H9 (cell line): ENCODE measurements around the gene BPGM. TPM values are rescaled to one million over a fixed set of nuclear protein-coding genes. Genes with fewer than 3 reads are reported as not detected.

Experiments
- DNase-seq: peaks from one replicate; pipeline ENCODE4 v3.0.0-alpha.2; 2017
- H2AFZ ChIP-seq: one replicate; pipeline ENCODE4 v1.6.1; 2013; ENCODE audit warnings: mild to moderate bottlenecking, low read length, control low read depth, moderate library complexity
- H2AK5ac ChIP-seq: 2 replicates; pipeline ENCODE4 v1.6.1; 2013; ENCODE audit warnings: low read length, control low read depth, mixed read lengths; ENCODE audit not compliant: insufficient read length
- H2BK120ac ChIP-seq: one replicate; pipeline ENCODE4 v1.6.1; 2013; ENCODE audit warnings: low read depth, mild to moderate bottlenecking, low read length, control low read depth, inconsistent platforms; ENCODE audit not compliant: poor library complexity, severe bottlenecking
- H2BK12ac ChIP-seq: 2 replicates; pipeline ENCODE4 v1.6.1; 2013; ENCODE audit warnings: low read length, control low read depth, mixed read lengths, low read depth; ENCODE audit not compliant: insufficient read length
- H2BK15ac ChIP-seq: 2 replicates; pipeline ENCODE4 v1.6.1; 2013; ENCODE audit warnings: low read depth, low read length, control low read depth
- H2BK20ac ChIP-seq: one replicate; pipeline ENCODE4 v1.6.1; 2013; ENCODE audit warnings: low read depth, mild to moderate bottlenecking, low read length, control low read depth, inconsistent platforms; ENCODE audit not compliant: poor library complexity, severe bottlenecking
- H2BK5ac ChIP-seq: 2 replicates; pipeline ENCODE4 v1.6.1; 2013; ENCODE audit warnings: low read length, control low read depth, mixed read lengths; ENCODE audit not compliant: insufficient read length
- H3K14ac ChIP-seq: 2 replicates; pipeline ENCODE4 v1.6.1; 2013; ENCODE audit warnings: low read length, control low read depth; ENCODE audit not compliant: insufficient read depth
- H3K18ac ChIP-seq: 2 replicates; pipeline ENCODE4 v1.6.1; 2013; ENCODE audit warnings: low read depth, mild to moderate bottlenecking, mixed read lengths, low read length, control low read depth; ENCODE audit not compliant: insufficient read length
- H3K23ac ChIP-seq: 2 replicates; pipeline ENCODE4 v1.6.1; 2013; ENCODE audit warnings: low read length, control low read depth, mixed read lengths, low read depth; ENCODE audit not compliant: insufficient read length
- H3K23me2 ChIP-seq: 2 replicates; pipeline ENCODE4 v1.6.1; 2013; ENCODE audit warnings: low read depth, mild to moderate bottlenecking, mixed read lengths, low read length, control low read depth; ENCODE audit not compliant: insufficient read length, poor library complexity, severe bottlenecking
- H3K27ac ChIP-seq: 2 replicates; pipeline ENCODE4 v1.5.1; 2013; ENCODE audit warnings: low read length, control low read depth, mixed read lengths, low read depth; ENCODE audit not compliant: insufficient read length
- H3K27me3 ChIP-seq: 2 replicates; pipeline ENCODE4 v1.6.1; 2013; ENCODE audit warnings: low read length, control low read depth, inconsistent platforms; ENCODE audit not compliant: insufficient read depth
- H3K4ac ChIP-seq: 2 replicates; pipeline ENCODE4 v1.6.1; 2013; ENCODE audit warnings: low read depth, mild to moderate bottlenecking, control low read depth, inconsistent platforms, low read length, moderate library complexity
- H3K4me1 ChIP-seq: 2 replicates; pipeline ENCODE4 v1.6.1; 2013; ENCODE audit warnings: low read length, control low read depth, inconsistent platforms; ENCODE audit not compliant: insufficient read depth
- H3K4me2 ChIP-seq: 2 replicates; pipeline ENCODE4 v1.6.1; 2013; ENCODE audit warnings: low read length, control low read depth, mixed read lengths; ENCODE audit not compliant: insufficient read length, insufficient read depth
- H3K56ac ChIP-seq: 2 replicates; pipeline ENCODE4 v1.6.1; 2013; ENCODE audit warnings: low read depth, mild to moderate bottlenecking, mixed read lengths, low read length, control low read depth; ENCODE audit not compliant: insufficient read length
- H3K79me1 ChIP-seq: 2 replicates; pipeline ENCODE4 v1.6.1; 2013; ENCODE audit warnings: low read depth, mild to moderate bottlenecking, moderate library complexity, low read length, control low read depth, inconsistent platforms; ENCODE audit not compliant: insufficient read depth, poor library complexity, severe bottlenecking
- H3K79me2 ChIP-seq: 2 replicates; pipeline ENCODE4 v1.6.1; 2013; ENCODE audit warnings: low read length, control low read depth, inconsistent platforms; ENCODE audit not compliant: insufficient read depth
- H3K9ac ChIP-seq: 2 replicates; pipeline ENCODE4 v1.6.1; 2013; ENCODE audit warnings: low read length, control low read depth, mixed read lengths; ENCODE audit not compliant: insufficient read length; ENCODE audit errors: extremely low read depth
- H3K9me3 ChIP-seq: one replicate; pipeline ENCODE4 v1.6.1; 2013; ENCODE audit warnings: low read depth, low read length, inconsistent platforms; ENCODE audit not compliant: control insufficient read depth
- H3T11ph ChIP-seq: one replicate; pipeline ENCODE4 v1.6.1; 2013; ENCODE audit warnings: mild to moderate bottlenecking, low read length, control low read depth, inconsistent platforms
- H4K20me1 ChIP-seq: one replicate; pipeline ENCODE4 v1.6.1; 2013; ENCODE audit not compliant: control insufficient read depth, insufficient read length, insufficient read depth
- H4K5ac ChIP-seq: 2 replicates; pipeline ENCODE4 v1.6.1; 2013; ENCODE audit warnings: low read depth, mild to moderate bottlenecking, mixed read lengths, low read length, control low read depth; ENCODE audit not compliant: insufficient read length
- H4K8ac ChIP-seq: replicated peaks from 2 replicates; pipeline ENCODE4 v1.6.1; 2013; ENCODE audit warnings: low read length, control low read depth, mixed read lengths, low read depth; ENCODE audit not compliant: insufficient read length
- H4K91ac ChIP-seq: 2 replicates; pipeline ENCODE4 v1.6.1; 2013; ENCODE audit warnings: low read depth, mild to moderate bottlenecking, moderate library complexity, mixed read lengths, low read length, control low read depth; ENCODE audit not compliant: insufficient read length
- H3K27ac Mint-ChIP-seq, 3 experiments: 2 replicates in 2 of 3; 3 replicates in 1 of 3; pipeline ENCODE4 v1.8.0; 2020 to 2021; ENCODE audit warnings: mixed read lengths in 3 of 3, mild to moderate bottlenecking in 1 of 3, moderate library complexity in 1 of 3
- H3K27me3 Mint-ChIP-seq: 2 replicates; pipeline ENCODE4 v1.8.0; 2021; ENCODE audit warnings: low read depth, mild to moderate bottlenecking, moderate library complexity, mixed read lengths
- H3K36me3 Mint-ChIP-seq, 3 experiments: 2 replicates in 2 of 3; 3 replicates in 1 of 3; pipeline ENCODE4 v1.8.0; 2020 to 2021; ENCODE audit warnings: low read depth in 3 of 3, mixed read lengths in 3 of 3; ENCODE audit not compliant: insufficient read depth in 1 of 3
- H3K4me1 Mint-ChIP-seq, 2 experiments: 2 replicates each; pipeline ENCODE4 v1.8.0; 2020; ENCODE audit warnings: mixed read lengths in 2 of 2
- H3K4me3 Mint-ChIP-seq, 2 experiments: 2 replicates in 1 of 2; 3 replicates in 1 of 2; pipeline ENCODE4 v1.8.0; 2020 to 2021; ENCODE audit warnings: mild to moderate bottlenecking in 2 of 2, mixed read lengths in 2 of 2, moderate library complexity in 1 of 2
- H3K9me3 Mint-ChIP-seq, 2 experiments: 2 replicates in 1 of 2; 3 replicates in 1 of 2; pipeline ENCODE4 v1.8.0; 2020; ENCODE audit warnings: mild to moderate bottlenecking in 2 of 2, mixed read lengths in 2 of 2, moderate library complexity in 1 of 2
- CTCF ChIP-seq: fragments of 200-600 bp; sonication (generic); conservative IDR thresholded peaks from 3 replicates; pipeline ENCODE4 v1.8.0; 2021; ENCODE audit warnings: antibody characterized with exemption, mild to moderate bottlenecking
- WGBS: extraction: QIAGEN DNeasy Blood & Tissue Kit; methylation state at CpG from one replicate; pipeline ENCODE4 v1.1.7; 2013; ENCODE audit warnings: missing lambda C conversion rate, low lambda C conversion rate, mixed read lengths; ENCODE audit not compliant: insufficient read length; ENCODE audit errors: extremely low coverage; 5-methylcytosine and 5-hydroxymethylcytosine counted together
- total RNA-seq: library from RNA; stranded (reverse); gene quantifications from 2 replicates; pipeline ENCODE4 v1.2.1, GENCODE V29; 2021

Gene BPGM
- total RNA-seq, 1 experiment from 2014 or later = 14.4 TPM

GRCh38 chr7:134625550-134625949, 21.1 kb upstream of the BPGM start:
- H3K4me2 ChIP-seq = no peak overlapping the region
- H3K18ac ChIP-seq = no peak overlapping the region
- no peak for TF ChIP-seq CTCF
- H3K14ac ChIP-seq = no peak overlapping the region
- H2AFZ ChIP-seq = no peak overlapping the region
- H3K56ac ChIP-seq = no peak overlapping the region
- H2BK12ac ChIP-seq = no peak overlapping the region
- no peaks in the 10 kb centered on the region for H3K23me2 ChIP-seq
- no peak overlapping the region for H4K8ac ChIP-seq
- no peaks in the 10 kb centered on the region for H3K79me1 ChIP-seq
- no peak overlapping the region for H4K91ac ChIP-seq
- WGBS = no CpG with 5 or more reads among the region's 3 CpGs
- no peak overlapping the region for H2BK20ac ChIP-seq
- H3K27me3 ChIP-seq = no peaks in the 10 kb centered on the region
- no peak for DNase-seq
- H3T11ph ChIP-seq = no peak overlapping the region
- no peak overlapping the region for H2BK120ac ChIP-seq
- no peak overlapping the region for H3K27ac Mint-ChIP-seq
- no peak overlapping the region for H3K4ac ChIP-seq
- H2BK15ac ChIP-seq = no peak overlapping the region
- no peaks in the 10 kb centered on the region for H3K9me3 Mint-ChIP-seq
- no peak overlapping the region for H3K9ac ChIP-seq
- no peaks in the 10 kb centered on the region for H3K4me1 ChIP-seq
- H3K27ac ChIP-seq = no peak overlapping the region
- no peak overlapping the region for H3K23ac ChIP-seq
- H4K5ac ChIP-seq = no peak overlapping the region
- H2BK5ac ChIP-seq = no peak overlapping the region
- 0 out of 4 replicates have a peak, but pooled peaks cover 0 to 2% of the 10 kb centered on the region in 2 experiments for H3K4me1 Mint-ChIP-seq
- H4K20me1 ChIP-seq = no peaks in the 10 kb centered on the region
- H3K27me3 Mint-ChIP-seq = peaks cover 33% of the 10 kb centered on the region
- H3K79me2 ChIP-seq = no peaks in the 10 kb centered on the region
- H3K9me3 ChIP-seq = no peaks in the 10 kb centered on the region
- no peaks in the 10 kb centered on the region for H3K36me3 Mint-ChIP-seq
- no peak overlapping the region for H3K4me3 Mint-ChIP-seq
- H2AK5ac ChIP-seq = no peak overlapping the region
